GM19351 (cell line): ENCODE data around the gene PNPLA7.
"Not testable (repeated sequence)": the region's sequence is repeated elsewhere in the genome, so short reads cannot be mapped to it uniquely, and the experiment has no call there.

Source experiments
- ATAC-seq: cut with Tn5 transposase; IDR thresholded peaks from one replicate; pipeline ENCODE4 v1.9.1; 2021; ENCODE audit warnings: mild to moderate bottlenecking, moderate library complexity; ENCODE audit not compliant: unreplicated experiment

The PNPLA7 gene

GRCh38 chr9:137575716-137576411, 25.7 kb upstream of the PNPLA7 start:
- ATAC-seq, result no peak

- ATAC-seq, result no peak
Observed at GRCh38 chr9:137575364-137575715, 25.1 kb upstream of the PNPLA7 start.

GRCh38 chr9:137574192-137574591, 24.0 kb upstream of the PNPLA7 start:
- ATAC-seq, result no peak

- ATAC-seq, result no peak
Observed at GRCh38 chr9:137570566-137570965, 20.4 kb upstream of the PNPLA7 start.

GRCh38 chr9:137569609-137570203, 19.5 kb upstream of the PNPLA7 start:
- ATAC-seq, result no peak

- not testable (repeated sequence) for ATAC-seq
Observed at GRCh38 chr9:137568445-137568844, 18.2 kb upstream of the PNPLA7 start.

- no peak for ATAC-seq
Observed at GRCh38 chr9:137564817-137565411, 14.7 kb upstream of the PNPLA7 start.

- no peak for ATAC-seq
Observed at GRCh38 chr9:137564134-137564533, 13.9 kb upstream of the PNPLA7 start.

GRCh38 chr9:137558127-137558526, 7.9 kb upstream of the PNPLA7 start:
- ATAC-seq, result no peak

GRCh38 chr9:137556069-137556838, 6.1 kb upstream of the PNPLA7 start:
- no peak for ATAC-seq

GRCh38 chr9:137555179-137555578, 5.0 kb upstream of the PNPLA7 start:
- no peak for ATAC-seq

GRCh38 chr9:137554349-137554748, 4.1 kb upstream of the PNPLA7 start:
- no peak for ATAC-seq

- not testable (repeated sequence) for ATAC-seq
Observed at GRCh38 chr9:137553654-137554053, 3.5 kb upstream of the PNPLA7 start.

- peak; percentile 40 for ATAC-seq
Observed at GRCh38 chr9:137552022-137552768, 2.0 kb upstream of the PNPLA7 start.

- peak; percentile 84 for ATAC-seq
Observed at GRCh38 chr9:137551264-137552021, 1.2 kb upstream of the PNPLA7 start, which contains the start of gene MRPL41. Gene MRPL41, plus strand, starts transcription at chr9:137551879. Its CDS starts 203 bp downstream, at chr9:137552082.

- not testable (repeated sequence) for ATAC-seq
Observed at GRCh38 chr9:137550958-137551263, 709 bp upstream of the PNPLA7 start.

GRCh38 chr9:137547687-137548543, 2.3 kb downstream of the PNPLA7 start:
- no peak for ATAC-seq

- ATAC-seq, result no peak
Observed at GRCh38 chr9:137545123-137545522, 5.1 kb downstream of the PNPLA7 start.

- ATAC-seq, result no peak
Observed at GRCh38 chr9:137544176-137544760, 5.9 kb downstream of the PNPLA7 start.
